Testis (tissue), 2 donors: ENCODE data around the gene RAPGEF4.

Experiments
- CTCF ChIP-seq, 3 experiments: fragments of 450-650 bp in 2 of 3; fragments of 200-600 bp in 1 of 3; sonication (generic) in 1 of 3; IDR thresholded peaks; one replicate each; pipeline ENCODE4 v1.5.1; 2016 to 2019; ENCODE audit warnings: antibody characterized with exemption in 3 of 3, mild to moderate bottlenecking in 2 of 3, moderate library complexity in 1 of 3
- POLR2A ChIP-seq: fragments of 450-650 bp; IDR thresholded peaks from one replicate; pipeline ENCODE4 v1.6.1; 2017; ENCODE audit warnings: antibody characterized with exemption, mild to moderate bottlenecking, moderate library complexity

GRCh38 chr2:173017646-173018420 lies 282.2 kb downstream of the RAPGEF4 start:
- TF ChIP-seq CTCF (IDR thresholded peaks at IDR 0.05) (no peak), POLR2A (no peak)
